ENCODE data around the gene HNRNPA3. TPM values are rescaled to one million over a fixed set of nuclear protein-coding genes. Genes with fewer than 3 reads are reported as not detected.
"Not testable (repeated sequence)": the region's sequence is repeated elsewhere in the genome, so short reads cannot be mapped to it uniquely, and the experiment has no call there.

HNRNPA3 gene
- total RNA-seq, 1 donor from 2014 or later = 64.4 TPM

GRCh38 chr2:177243476-177243875 is 30.9 kb downstream of the HNRNPA3 start:
- no peak for TF ChIP-seq CTCF (conservative IDR thresholded peaks at IDR 0.05; ENCODE audit: low read depth, low read length)
- no peak overlapping the region for H3K4me3 ChIP-seq (ENCODE audit: low read depth, low read length)
- no peak for DNase-seq (ENCODE audit: low read depth)

GRCh38 chr2:177244244-177244771 is 31.7 kb downstream of the HNRNPA3 start:
- no peak overlapping the region for H3K4me3 ChIP-seq (ENCODE audit: low read depth, low read length)

GRCh38 chr2:177245010-177245422 is 32.4 kb downstream of the HNRNPA3 start:
- no peak for TF ChIP-seq CTCF (conservative IDR thresholded peaks at IDR 0.05; ENCODE audit: low read depth, low read length)
- no peak for DNase-seq (ENCODE audit: low read depth)
- H3K4me3 ChIP-seq (ENCODE audit: low read depth, low read length) = no peak overlapping the region

More at GRCh38 chr2:177244244-177244771, 31.7 kb downstream of the HNRNPA3 start:
- no peak for DNase-seq (ENCODE audit: low read depth)
- no peak for TF ChIP-seq CTCF (conservative IDR thresholded peaks at IDR 0.05; ENCODE audit: low read depth, low read length)

GRCh38 chr2:177246000-177246399 is 33.4 kb downstream of the HNRNPA3 start:
- no peak for TF ChIP-seq CTCF (conservative IDR thresholded peaks at IDR 0.05; ENCODE audit: low read depth, low read length)
- H3K4me3 ChIP-seq (ENCODE audit: low read depth, low read length) = no peak overlapping the region
- no peak for DNase-seq (ENCODE audit: low read depth)

GRCh38 chr2:177246523-177247030 is 34.0 kb downstream of the HNRNPA3 start:
- not testable (repeated sequence) for H3K4me3 ChIP-seq (ENCODE audit: low read depth, low read length); DNase-seq (ENCODE audit: low read depth)

- DNase-seq (ENCODE audit: low read depth) = no peak
- TF ChIP-seq CTCF (conservative IDR thresholded peaks at IDR 0.05; ENCODE audit: low read depth, low read length) = no peak
- H3K4me3 ChIP-seq (ENCODE audit: low read depth, low read length) = no peak overlapping the region
These were observed 35.2 kb downstream of the HNRNPA3 start for GRCh38 chr2:177247693-177248262.

GRCh38 chr2:177249038-177249437 is 36.4 kb downstream of the HNRNPA3 start:
- DNase-seq (ENCODE audit: low read depth) = no peak
- no peak for TF ChIP-seq CTCF (conservative IDR thresholded peaks at IDR 0.05; ENCODE audit: low read depth, low read length)
- no peak overlapping the region for H3K4me3 ChIP-seq (ENCODE audit: low read depth, low read length)

All from epithelial cell of proximal tubule (primary cell).